ENCODE results near the gene KRTAP3-2.

The KRTAP3-2 gene

DNA sequence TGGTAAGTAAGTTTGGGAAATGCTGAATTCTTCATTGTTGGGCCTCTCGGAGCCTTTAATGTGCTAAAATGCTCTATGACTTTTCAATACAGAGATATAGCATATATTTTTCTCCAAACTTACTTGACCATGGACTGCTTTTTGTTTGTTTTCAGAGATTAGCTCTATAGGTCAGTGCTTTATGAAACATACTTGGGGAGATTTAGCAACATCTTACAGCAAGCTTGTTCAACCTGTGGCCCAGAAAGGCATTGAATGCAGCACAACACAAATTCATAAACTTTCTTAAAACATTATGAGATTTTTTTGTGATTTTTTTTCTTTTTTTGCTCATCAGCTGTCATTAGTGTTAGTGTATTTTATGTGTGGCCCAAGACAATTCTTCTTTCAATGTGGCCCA is 10.2 kb upstream of the KRTAP3-2 start:
- DNase-seq, result no peak

DNA sequence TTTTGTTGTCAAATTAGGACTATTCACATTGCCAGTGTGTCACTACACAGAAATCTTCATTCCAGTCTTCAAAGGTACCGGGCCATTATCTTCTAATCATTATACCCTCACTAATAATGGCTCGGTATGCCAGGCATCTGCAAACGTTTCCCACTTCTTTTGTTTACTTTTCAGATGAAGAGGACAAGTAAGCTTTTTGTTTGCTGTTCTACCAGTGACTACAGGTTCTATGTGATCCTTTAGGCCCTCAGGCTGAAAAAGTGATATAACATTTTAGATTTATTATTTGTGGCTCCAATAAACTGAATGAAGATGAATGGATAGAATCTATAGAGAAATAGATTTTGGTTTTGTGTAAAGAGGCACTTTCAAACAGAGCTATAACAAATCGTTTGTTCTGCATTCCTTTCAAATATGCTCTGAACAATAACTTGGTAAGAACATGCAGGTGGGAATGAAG is 9.6 kb upstream of the KRTAP3-2 start:
- no peak for DNase-seq

DNA sequence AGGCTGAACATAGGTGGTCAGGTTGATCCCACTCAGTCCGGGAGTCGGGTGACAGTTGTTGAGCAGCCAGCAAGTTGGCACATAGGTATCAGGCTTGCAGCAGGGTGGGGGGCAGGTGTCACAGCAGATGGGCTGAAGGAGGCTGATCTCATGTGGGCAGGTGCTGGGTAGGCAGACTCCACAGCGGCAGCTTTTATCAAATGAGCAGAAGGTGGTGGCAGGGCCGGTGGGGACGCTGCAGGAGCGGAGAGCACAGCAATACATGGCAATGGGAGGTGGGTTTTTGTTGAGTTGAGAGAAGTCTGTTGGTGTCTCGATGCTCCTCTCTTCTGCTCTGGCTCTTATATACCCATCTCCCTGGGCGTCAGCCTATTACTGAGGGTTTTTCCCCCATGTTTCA is 9.1 kb upstream of the KRTAP3-2 start, which contains the start of gene KRTAP3-1:
Gene KRTAP3-1, minus strand, starts transcription at position 318 of the 400 bp plus-strand sequence. Its CDS starts 54 bp downstream, at position 264.
- DNase-seq, result no peak

DNA sequence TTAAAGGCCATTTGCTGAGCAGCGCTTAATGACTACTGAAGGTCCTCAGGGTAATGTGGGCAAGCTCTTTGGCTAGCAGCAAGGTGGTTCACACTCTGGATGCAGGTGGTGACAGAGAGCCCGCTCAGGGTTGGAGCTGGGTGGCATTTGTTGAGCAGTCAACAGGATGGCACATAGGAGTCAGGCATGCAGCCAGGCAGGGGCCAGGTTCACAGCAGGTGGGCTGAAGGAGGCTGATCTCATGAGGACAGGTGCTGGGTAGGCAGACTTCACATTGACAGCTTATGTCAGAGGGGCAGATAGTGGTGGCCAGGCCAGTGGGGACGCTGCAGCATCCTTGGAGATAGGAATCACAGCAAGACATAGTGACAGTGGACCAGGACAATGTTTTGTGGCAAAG is 4.7 kb upstream of the KRTAP3-2 start:
- no peak for DNase-seq

DNA sequence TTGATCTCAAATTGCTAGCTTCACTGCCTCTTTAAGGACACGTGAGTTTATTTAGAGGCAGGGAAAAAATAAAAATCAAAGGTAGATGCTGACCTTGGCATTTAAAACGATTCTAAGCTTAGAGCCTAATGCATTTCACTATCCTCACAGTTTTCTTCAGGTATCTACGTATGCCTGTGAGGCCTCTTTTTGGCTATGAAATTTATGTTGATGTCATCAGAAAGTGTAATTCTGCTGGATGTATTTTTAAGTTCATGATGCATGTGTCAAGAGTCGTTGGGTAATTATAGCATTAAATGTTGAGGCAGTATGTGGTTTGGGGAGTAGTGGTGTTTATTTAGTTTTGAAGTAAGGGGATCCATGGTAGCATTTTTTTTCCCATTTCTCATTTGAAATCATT is 4.2 kb upstream of the KRTAP3-2 start:
- no peak for DNase-seq

DNA sequence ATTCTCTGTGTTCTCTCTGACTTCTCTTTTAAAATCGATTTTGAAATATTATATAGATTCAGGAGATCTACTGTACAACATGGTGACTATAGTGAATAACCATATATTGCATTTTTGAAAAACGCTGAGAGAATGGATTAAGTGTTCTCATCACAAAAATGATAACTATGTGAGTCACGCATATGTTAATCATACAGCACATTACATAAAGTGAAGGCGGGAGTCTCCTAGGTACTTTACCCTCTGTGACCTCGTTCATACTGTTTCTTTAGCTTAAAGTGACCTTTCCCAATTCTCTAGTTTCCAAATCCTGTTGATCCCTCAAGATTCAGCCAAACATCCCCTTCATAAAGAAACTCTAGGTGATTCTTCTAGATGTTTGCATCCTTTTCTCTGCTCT is 3.1 kb upstream of the KRTAP3-2 start:
- no peak for DNase-seq

DNA sequence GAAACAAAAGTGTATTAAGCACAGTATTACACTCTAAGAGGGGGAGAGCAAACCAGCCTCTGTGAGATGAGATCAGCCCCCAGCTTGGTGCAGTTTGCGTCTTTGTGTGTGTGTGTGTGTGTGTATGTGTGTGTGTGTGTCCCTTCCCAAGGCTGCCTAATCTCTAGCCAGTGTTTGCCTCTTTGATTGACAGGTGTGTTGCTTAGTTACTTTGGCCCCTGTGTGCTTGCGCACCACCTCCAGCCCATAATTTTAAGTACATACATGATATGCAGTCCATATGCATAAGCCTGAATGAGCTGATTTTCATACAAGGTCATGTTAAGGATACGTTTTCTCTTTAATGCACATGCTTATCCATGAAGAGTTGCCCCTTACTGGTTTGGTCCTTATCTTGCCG is 2.1 kb upstream of the KRTAP3-2 start:
- DNase-seq, result no peak

DNA sequence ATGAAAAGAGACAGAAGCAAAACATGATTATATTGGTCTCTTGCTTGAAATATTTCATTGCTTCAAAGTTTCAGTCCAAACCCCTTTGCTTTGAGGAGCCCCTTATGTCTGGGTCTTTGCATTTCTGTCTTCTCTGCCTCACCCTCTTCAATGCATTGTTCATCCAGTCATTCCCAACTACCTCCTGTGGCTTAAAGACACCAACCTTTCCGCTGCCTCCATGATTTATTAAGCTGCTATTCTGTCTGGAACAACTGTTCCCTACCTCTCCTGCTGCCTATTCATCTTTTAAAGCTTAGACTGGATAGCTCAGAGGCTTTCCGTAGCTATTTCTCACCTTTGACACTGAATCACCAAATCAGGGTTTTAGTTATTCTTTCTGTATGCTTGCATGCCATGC is 2.3 kb downstream of the KRTAP3-2 start:
- no peak for DNase-seq

DNA sequence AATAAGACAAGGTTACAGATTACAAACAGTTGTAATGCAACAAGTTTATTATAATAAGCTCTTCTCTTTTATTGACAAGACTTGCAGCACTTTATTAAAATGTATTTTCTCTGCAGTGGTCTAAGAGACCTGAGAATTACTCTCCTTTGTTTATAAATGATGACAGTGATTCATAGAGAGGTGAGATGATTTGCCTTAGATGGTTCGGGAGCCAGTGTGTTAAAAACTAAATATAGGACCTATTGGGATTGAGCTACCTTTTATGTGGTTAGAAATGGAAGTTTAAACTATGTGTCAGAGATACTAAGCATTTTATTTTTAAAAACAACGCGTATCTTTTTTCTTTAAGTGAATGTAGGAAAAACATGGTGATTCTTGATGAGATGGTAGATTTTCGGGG is 2.9 kb downstream of the KRTAP3-2 start:
- DNase-seq, result no peak

DNA sequence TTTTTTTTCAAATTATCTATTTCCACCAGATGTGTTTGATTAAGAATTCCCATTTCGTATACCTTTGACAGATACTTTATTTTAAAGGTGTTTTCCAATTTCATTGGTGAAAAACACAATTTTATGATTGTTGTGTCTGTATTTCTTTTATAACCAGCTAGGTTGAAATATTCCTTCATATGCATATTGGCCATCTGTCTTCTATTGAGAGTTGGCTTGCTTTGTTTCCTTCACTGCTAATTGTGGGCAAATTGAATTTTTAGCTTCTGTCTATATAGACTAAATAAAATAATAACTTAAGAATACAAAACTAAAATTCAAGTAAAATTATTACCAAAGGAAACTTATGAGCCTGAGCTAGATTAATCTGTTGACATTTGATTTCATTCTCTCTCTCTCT is 4.6 kb downstream of the KRTAP3-2 start:
- DNase-seq, result no peak

DNA sequence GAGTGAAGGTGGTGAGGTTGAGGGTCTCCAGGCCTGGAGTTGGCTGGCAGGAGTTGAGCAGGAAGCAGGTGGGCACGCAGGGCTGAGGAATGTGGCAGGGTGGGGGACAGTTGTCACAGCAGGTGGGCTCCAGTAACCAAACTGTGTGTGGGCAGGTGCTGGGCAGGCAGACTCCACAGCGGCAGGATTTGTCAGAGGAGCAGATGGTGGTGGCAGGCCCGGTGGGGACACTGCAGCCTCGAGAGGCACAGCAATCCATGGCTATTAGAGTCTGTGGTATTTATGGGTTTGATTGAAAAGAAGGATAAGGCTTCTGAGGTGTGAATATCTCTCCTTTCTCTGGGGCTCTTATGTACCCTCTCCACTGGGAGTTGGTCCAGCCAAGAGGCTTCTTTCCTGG is 5.9 kb downstream of the KRTAP3-2 start, which contains the start of gene KRTAP3-3:
Gene KRTAP3-3, minus strand, starts transcription at position 326 of the 400 bp plus-strand sequence. Its CDS starts 67 bp downstream, at position 259.
- no peak for DNase-seq

DNA sequence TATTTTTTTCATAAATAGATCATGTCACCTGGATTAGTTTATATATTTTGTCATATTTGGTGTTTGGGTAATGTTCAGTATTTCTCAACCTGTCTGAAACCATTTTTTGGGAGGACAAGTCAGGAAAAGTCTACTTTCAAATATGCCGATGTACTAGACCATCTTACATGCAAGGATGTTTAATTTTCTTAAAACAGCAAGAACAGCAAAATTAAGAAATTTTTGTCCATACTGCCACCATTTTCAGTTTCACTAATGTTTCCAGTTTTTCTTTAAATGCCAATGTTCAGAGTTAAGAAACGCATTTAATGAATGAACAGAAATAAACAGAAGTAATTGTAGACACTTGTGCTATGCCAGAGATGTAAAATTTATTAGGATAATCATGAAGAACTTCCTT is 6.6 kb downstream of the KRTAP3-2 start:
- no peak for DNase-seq

DNA sequence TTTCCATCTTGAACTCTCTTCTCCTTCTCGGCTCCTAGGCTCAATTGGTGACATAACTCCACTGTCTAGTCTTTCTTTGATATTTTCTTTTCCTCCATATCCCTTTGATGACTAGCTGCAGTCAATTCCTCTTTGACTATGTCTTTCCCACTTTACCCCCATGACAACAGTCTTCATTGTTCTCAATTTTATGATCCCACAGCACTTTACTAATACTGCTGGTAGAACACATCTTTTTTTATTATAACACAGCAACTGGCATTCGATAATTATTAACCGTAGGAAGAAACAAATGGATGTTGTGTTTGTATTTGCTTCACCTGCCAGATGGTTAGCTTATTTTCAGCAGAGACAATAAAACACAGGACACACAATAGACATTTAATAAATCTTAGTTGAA is 7.0 kb downstream of the KRTAP3-2 start:
- no peak for DNase-seq

DNA sequence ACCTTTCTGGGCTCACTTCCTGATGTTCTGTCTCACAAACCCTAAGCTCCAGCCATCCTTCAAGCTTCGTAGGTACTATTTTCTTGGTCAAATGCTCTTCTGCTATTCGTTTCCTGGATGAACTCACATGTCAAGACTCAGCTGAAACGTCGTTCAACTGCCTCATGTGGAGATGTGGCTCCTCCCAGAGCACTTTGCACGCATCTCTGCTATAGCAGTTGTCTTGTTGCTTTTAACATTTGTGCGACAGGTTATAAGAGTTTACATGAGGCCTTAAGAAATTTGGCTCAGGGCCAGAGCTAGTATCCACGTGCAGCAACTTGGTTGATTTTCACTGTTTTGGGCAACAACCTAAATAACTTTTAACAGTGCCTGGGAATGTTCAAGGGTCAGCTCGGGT is 12.8 kb downstream of the KRTAP3-2 start:
- DNase-seq, result no peak

DNA sequence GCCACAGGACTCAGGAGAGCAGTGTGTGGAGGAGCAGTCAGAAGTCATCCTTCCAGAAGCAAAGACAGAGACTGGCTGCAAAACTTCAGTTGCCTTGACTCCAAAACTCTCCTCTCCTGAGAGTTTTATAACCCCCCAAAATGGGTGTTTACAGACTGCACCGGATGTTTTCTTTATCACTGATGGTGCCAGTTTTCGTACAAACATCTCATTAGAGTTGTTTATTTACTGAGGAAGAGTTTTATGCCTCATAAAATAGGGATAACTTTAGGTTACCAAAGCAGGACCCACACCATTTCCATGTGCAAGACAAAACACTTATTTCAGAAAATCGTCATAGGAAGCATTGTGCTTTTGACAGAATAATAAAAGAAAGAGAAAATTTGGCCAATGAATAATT is 15.5 kb downstream of the KRTAP3-2 start, which contains the start of gene KRT40:
Gene KRT40, minus strand, starts transcription at position 101 of the 400 bp plus-strand sequence. Its CDS starts 53 bp downstream, at position 48.
- no peak for DNase-seq

DNA sequence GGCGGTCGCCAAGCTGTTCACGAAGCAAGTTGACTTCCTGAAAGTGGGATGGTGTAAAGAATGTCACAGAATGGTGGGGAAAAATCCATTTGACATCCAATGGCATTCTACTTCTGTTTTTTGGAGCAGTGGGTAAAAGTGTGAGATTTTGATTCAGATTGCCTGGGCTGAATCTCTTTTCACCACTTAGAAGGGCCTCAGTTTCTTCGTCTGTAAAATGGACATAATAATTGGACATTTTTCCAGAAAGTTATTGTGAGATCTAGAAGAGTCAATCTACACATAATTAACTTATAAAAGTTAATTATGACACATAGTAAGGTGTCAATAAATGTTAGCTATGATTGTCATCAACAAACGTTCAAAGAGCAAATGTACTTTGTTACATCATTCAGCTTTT is 18.6 kb downstream of the KRTAP3-2 start:
- no peak for DNase-seq

DNA sequence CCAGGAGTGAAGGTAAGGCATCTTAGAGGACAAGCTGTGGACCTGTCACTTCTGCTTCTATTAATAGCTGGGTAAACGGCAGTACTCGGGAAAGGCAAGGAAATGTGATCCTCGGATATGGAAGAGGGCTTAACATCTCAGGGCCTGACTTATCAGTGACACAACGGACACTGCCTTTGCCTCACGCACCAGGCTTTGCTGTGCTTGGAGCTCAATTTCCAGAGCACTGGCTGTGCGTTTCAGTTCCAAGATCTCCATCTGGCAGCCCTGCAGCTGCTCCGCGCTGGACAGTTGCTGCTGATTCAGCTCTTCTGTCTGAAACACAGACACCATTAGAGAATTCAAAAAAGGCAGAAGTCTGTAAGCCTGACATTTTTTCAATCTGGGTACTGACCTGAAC is 19.1 kb downstream of the KRTAP3-2 start:
- no peak for DNase-seq

DNA sequence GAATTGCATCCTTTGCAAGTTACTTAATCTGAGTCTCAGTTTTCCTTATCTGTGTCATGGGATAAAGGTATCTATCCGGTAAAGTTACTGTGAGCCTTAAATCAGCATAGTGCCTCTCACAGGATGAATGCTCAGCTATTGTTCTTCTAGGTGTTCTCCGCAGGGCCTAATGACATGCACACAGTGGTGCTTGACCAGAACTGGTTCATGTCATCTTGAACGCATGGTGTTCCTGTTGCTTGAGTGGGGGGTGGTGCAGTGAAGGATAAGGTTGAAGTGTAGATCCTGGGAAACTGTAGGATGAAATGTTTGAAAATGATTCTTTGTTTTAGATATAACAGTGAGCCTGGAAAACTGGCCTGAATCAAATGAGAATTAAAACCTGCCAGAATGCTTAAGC is 19.6 kb downstream of the KRTAP3-2 start:
- no peak for DNase-seq

DNA sequence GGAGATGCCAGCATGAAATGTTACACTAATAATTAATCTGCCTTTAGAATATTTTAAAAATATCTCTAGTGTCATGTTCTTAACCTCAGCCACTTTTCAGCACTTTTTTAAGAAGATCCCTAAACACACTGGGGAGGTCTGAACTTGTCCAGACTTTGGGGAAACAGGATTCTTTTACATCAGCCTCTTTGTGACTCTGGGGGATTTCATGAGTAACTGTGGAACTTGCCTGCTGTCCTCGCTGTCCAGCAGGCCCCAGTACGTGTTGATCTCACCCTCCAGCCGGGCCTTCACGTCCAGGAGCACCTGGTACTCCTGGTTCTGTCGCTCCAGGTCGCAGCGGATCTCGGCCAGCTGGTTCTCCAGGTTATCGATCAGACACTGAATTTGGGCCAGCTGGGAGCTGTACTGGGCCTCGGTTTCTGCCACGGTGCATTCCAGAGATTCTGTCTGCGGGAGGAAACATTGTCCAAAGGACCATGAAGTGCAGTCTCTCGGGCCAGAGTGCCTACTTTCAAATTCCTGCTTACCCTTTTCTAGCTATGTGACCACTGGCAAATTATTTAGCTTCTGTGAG is 21.0 kb downstream of the KRTAP3-2 start:
- no peak for DNase-seq

DNA sequence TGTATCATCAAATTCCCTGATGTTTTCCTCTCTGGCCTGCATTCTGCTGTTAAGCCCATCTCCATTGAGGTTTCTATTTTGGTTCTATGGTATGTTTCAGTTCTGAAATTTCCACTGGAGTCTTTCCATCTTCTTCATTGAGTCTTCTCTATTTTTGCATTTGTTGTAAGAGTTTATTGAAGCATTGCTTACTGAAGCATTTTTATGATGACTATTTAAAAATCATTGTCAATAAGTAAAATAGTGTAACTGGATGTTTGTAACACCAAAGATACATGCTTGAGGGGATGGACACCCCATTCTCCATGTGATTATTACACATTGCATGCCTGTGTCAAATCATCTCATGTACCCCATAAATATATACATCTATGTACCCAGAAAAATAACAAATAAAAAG is 24.2 kb downstream of the KRTAP3-2 start:
- DNase-seq, result no peak

DNA sequence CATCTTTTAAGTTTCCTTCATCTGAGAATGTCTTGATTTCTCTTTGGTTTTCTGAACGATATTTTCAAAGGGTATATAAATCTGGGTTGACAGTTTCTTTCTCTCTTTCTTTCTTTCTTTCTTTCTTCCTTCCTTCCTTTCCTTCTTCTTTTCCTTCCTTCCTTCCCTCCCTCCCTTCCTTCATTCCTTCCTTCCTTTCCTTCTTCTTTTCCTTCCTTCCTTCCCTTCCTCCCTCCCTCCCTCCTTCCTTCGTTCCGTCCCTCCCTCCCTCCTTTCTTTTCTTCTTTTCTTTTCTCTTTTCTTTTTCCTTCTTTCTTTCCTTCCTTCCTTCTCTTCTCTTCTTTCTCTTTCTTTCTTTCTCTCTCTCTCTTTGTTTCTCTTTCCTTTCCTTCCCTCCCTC is 25.3 kb downstream of the KRTAP3-2 start:
- DNase-seq, result no peak

DNA sequence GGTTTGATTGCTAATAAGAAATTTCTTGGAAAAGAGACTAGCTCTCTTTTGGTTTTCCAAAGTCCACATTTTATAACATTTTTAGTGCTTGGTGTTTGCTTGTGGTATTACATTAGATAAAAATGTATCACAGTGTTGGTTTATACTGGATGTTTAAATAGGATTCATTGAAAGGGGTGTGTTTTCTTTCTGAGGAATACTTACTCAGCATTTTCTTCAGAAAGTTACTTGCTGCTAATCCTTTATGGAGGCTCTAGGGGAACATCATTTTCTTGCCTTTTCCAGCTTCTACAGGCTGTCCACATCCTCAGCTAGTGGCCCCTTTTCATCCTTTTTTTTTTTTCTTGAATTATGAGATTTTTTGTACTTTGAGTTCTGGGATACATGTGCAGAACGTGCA is 32.1 kb downstream of the KRTAP3-2 start:
- DNase-seq, result no peak

DNA sequence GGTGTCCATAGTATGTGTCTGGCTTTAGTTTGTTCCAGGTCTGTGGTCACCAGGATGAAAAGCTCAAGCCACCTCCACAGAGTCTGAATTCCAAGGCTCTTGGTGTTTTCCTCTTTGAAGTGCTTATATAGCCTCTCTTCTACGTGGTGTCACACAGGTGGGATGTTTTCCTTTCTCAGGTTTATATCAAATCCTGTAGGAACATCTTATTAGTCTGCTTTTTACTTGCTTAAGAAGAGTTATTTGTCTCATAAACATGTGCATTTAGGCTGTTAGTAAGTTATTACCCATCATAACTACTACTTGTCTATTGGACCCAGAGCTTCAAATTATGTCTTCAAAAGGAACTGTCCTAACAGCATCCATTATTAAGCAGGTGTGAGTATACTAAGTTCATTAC is 32.9 kb downstream of the KRTAP3-2 start, which contains the start of gene KRT39:
Gene KRT39, minus strand, starts transcription at position 101 of the 400 bp plus-strand sequence. Its CDS starts 92 bp downstream, at position 9.
- no peak for DNase-seq

DNA sequence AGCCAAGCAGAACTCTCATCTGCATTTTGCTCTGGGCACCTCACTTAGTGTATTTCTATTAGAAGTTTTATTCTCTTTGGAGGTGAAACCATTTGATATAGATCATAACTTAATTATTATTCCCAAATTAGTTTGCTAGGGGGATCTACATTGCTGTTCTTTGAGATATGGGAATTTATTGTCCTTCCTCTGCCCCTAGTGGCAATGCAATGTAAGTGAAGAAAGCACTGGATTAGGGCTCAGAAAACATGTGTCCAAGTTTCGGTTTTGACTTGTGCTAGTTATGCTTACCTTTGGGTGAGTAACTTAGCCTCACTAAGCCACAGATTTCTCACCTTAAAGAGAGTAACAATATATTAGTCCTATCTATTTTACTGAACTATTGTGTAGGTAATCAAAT is 35.9 kb downstream of the KRTAP3-2 start:
- peak; percentile 27 to 32 for DNase-seq

DNA sequence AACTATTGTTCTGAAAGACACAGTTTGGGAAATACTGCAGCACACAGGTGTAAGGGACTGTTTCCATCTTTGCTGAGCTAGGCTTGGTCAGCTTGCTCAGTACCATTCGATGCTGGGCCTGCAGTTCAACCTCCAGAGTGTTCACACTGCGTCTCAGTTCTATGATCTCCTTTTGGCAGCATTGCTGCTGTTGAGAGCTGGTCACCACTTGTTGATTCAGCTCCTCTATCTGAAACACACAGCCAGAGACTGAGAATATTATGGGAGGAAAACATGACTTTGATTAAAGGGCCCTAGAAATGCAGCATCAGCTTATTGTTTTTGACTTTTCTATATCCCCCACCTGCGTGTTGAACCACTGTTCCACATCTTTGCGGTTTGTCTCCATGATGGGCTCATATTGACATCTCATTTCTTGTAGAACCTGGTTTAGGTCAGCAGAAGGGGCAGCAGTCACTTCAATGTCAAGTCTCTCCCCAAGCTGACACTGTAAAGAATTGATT is 37.6 kb downstream of the KRTAP3-2 start:
- no peak for DNase-seq
